Airway epithelial cell (primary cell): ENCODE data around the gene NCR1. TPM values are rescaled to one million over a fixed set of nuclear protein-coding genes. Genes with fewer than 3 reads are reported as not detected.

ENCODE experiments used
- total RNA-seq: library from RNA; depleted of rRNA; stranded (reverse); fragments of >200 nt; gene quantifications from 2 replicates; pipeline ENCODE4 v1.2.3, GENCODE V29; 2015

The NCR1 gene, protein sequence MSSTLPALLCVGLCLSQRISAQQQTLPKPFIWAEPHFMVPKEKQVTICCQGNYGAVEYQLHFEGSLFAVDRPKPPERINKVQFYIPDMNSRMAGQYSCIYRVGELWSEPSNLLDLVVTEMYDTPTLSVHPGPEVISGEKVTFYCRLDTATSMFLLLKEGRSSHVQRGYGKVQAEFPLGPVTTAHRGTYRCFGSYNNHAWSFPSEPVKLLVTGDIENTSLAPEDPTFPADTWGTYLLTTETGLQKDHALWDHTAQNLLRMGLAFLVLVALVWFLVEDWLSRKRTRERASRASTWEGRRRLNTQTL
- not detected in 2 replicates for total RNA-seq

GRCh38 chr19:54905803-54906511, at the start of gene NCR1:
TSS of gene NCR1 (plus strand) at chr19:54906148. CDS start at chr19:54906188, 40 bp downstream.

DNA sequence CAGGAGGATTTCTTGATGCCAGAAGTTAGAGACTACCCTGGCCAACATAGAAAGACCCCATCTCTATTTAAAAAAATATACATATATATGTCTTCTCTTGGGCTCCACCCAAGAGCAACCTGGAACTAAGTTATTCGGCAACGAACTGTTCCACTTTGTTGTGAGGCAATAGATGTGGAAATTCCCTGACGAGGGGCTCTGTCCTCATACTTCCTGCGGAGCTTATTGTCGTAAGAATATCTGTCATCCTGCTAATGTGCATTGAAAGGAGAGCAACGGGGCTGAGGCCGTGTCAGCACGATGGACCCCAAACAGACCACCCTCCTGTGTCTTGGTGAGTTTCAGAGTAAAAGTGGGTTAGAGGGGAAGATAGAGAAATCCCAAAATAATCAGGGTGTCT, 32.0 kb upstream of the NCR1 start, which contains the start of gene FCAR:
Gene FCAR (plus strand): TSS at position 246 of the 400 bp plus-strand sequence. CDS start 55 bp downstream, at position 301.

DNA sequence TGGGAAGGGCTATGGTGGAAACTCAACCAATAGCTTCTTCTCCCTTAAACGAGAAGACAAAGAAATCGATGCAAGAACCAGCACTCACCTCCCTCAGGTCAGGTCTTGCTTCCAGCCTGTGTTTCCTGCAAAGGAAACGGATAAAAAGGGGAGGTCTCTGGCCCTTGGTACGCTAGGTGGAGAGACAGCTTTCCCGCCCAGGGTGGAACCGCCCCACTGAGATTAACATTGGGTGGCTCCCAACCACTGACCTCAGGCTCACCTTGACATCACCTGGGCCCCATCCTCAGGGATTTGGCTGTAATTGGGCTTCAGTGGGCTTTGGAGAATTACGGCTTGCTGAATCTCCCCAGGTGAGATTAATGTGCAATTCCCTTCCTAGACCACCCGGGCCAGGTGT, 41.4 kb downstream of the NCR1 start, which contains the start of gene NLRP7:
Gene NLRP7 (minus strand): TSS at position 150 of the 400 bp plus-strand sequence.

Other genes with a start within 250 kb of the NCR1 start
- not detected in 2 replicates for gene LILRB4, start 243.2 kb upstream of the NCR1 start, total RNA-seq
- gene KIR3DL3, start 181.7 kb upstream of the NCR1 start, total RNA-seq, result not detected in 2 replicates
- not detected in 2 replicates for gene KIR2DL3, start 167.6 kb upstream of the NCR1 start, total RNA-seq
- gene KIR2DL1, start 136.4 kb upstream of the NCR1 start, total RNA-seq, result not detected in 2 replicates
- gene KIR2DL4, start 102.5 kb upstream of the NCR1 start, total RNA-seq, result not detected in 2 replicates
- gene KIR3DL1, start 89.7 kb upstream of the NCR1 start, total RNA-seq, result not detected in 2 replicates
- not detected in 2 replicates for gene KIR2DS4, start 73.5 kb upstream of the NCR1 start, total RNA-seq
- gene KIR3DL2, start 55.7 kb upstream of the NCR1 start, total RNA-seq, result not detected in 2 replicates
- gene FCAR, start 31.9 kb upstream of the NCR1 start, total RNA-seq, result not detected in 2 replicates
- not detected in 2 replicates for gene NLRP7, start 41.4 kb downstream of the NCR1 start, total RNA-seq
- gene NLRP2, start 60.2 kb downstream of the NCR1 start, total RNA-seq, result 28.3 and 29.8 TPM in 2 replicates
- not detected in 2 replicates for gene GP6, start 132.1 kb downstream of the NCR1 start, total RNA-seq
- 20.5 and 26.4 TPM in 2 replicates for gene RDH13, start 157.0 kb downstream of the NCR1 start, total RNA-seq
- gene EPS8L1, start 169.7 kb downstream of the NCR1 start, total RNA-seq, result 112 and 125 TPM in 2 replicates
- gene PPP1R12C, start 211.5 kb downstream of the NCR1 start, total RNA-seq, result 36.5 and 41.4 TPM in 2 replicates
- gene TNNT1, start 243.1 kb downstream of the NCR1 start, total RNA-seq, result 12.3 and 18.7 TPM in 2 replicates